Measurements from ENCODE around the gene BRD3. TPM values are rescaled to one million over a fixed set of nuclear protein-coding genes. Genes with fewer than 3 reads are reported as not detected.

The BRD3 gene
- total RNA-seq, 1 experiment from 2014 or later, result 57.5 TPM

- no peaks in the 10 kb centered on the region for H3K36me3 ChIP-seq (ENCODE audit: control insufficient read depth, insufficient read depth, low read length)
- Mint-ChIP-seq H3K9me3 (ENCODE audit: unreplicated experiment) (peaks cover 1% of the 10 kb centered on the region), H3K4me1 (ENCODE audit: low read depth, unreplicated experiment) (no peaks in the 10 kb centered on the region), H3K36me3 (ENCODE audit: insufficient read depth, unreplicated experiment) (no peaks in the 10 kb centered on the region), H3K27me3 (ENCODE audit: insufficient read depth, unreplicated experiment) (peaks cover 10% of the 10 kb centered on the region), H3K4me3 (ENCODE audit: unreplicated experiment) (no peak overlapping the region), H3K27ac (ENCODE audit: unreplicated experiment) (no peak overlapping the region)
- ChIA-PET POLR2A (no interaction called here), CTCF (no interaction called here)
- H3K4me1 ChIP-seq, result peaks cover 5% of the 10 kb centered on the region
- H3K4me3 ChIP-seq (ENCODE audit: low read depth, low read length), result no peak overlapping the region
- no peak for TF ChIP-seq CTCF (IDR thresholded peaks at IDR 0.05; ENCODE audit: insufficient read depth in 1 of 2, low read depth in 1 of 2, low read length in 1 of 2, severe bottlenecking in 1 of 2, unreplicated experiment in 1 of 2)
- DNase-seq, result no peak
- intact Hi-C loops (cut with micrococcal nuclease; ENCODE audit: unreplicated experiment), result no loop called here
- H3K27me3 ChIP-seq (replicated peaks; ENCODE audit: control insufficient read depth, insufficient read depth, low read length), result no peaks in the 10 kb centered on the region
- BruUV-seq (replicated peaks), result no TSS peak
- peaks cover 9% of the 10 kb centered on the region; the same call in 1 of the 2 replicates for H3K9me3 ChIP-seq
Measured at GRCh38 chr9:134071149-134071548, 3.3 kb upstream of the BRD3 start.

- TF ChIP-seq CTCF (IDR thresholded peaks at IDR 0.05; ENCODE audit: insufficient read depth in 1 of 2, low read depth in 1 of 2, low read length in 1 of 2, severe bottlenecking in 1 of 2, unreplicated experiment in 1 of 2), result no peak
- BruUV-seq (replicated peaks), result no TSS peak
- Histone ChIP-seq H3K4me3 (ENCODE audit: low read depth, low read length) (peak overlapping the region; percentile 74; the same call in 1 of the 2 replicates), H3K4me1 (peaks cover 12% of the 10 kb centered on the region), H3K9me3 (peaks cover 9% of the 10 kb centered on the region; the same call in 1 of the 2 replicates), H3K36me3 (ENCODE audit: control insufficient read depth, insufficient read depth, low read length) (no peaks in the 10 kb centered on the region), H3K27me3 (replicated peaks; ENCODE audit: control insufficient read depth, insufficient read depth, low read length) (no peaks in the 10 kb centered on the region)
- intact Hi-C loops (cut with micrococcal nuclease; ENCODE audit: unreplicated experiment), result loop anchor here (2.0 to 5.0 kb wide), 2 partner anchors 13 to 258 kb away; partner anchors contain the start of gene RXRA
- Mint-ChIP-seq H3K4me1 (ENCODE audit: low read depth, unreplicated experiment) (no peaks in the 10 kb centered on the region), H3K9me3 (ENCODE audit: unreplicated experiment) (no peaks in the 10 kb centered on the region), H3K4me3 (ENCODE audit: unreplicated experiment) (peak overlapping the region; percentile 77), H3K36me3 (ENCODE audit: insufficient read depth, unreplicated experiment) (no peaks in the 10 kb centered on the region), H3K27me3 (ENCODE audit: insufficient read depth, unreplicated experiment) (peaks cover 10% of the 10 kb centered on the region), H3K27ac (ENCODE audit: unreplicated experiment) (no peak overlapping the region)
- ChIA-PET CTCF (no interaction called here), POLR2A (no interaction called here)
- peak in 1 of 2 experiments; percentile 22 for DNase-seq
Measured at GRCh38 chr9:134069480-134070399, 1.9 kb upstream of the BRD3 start.

DNA sequence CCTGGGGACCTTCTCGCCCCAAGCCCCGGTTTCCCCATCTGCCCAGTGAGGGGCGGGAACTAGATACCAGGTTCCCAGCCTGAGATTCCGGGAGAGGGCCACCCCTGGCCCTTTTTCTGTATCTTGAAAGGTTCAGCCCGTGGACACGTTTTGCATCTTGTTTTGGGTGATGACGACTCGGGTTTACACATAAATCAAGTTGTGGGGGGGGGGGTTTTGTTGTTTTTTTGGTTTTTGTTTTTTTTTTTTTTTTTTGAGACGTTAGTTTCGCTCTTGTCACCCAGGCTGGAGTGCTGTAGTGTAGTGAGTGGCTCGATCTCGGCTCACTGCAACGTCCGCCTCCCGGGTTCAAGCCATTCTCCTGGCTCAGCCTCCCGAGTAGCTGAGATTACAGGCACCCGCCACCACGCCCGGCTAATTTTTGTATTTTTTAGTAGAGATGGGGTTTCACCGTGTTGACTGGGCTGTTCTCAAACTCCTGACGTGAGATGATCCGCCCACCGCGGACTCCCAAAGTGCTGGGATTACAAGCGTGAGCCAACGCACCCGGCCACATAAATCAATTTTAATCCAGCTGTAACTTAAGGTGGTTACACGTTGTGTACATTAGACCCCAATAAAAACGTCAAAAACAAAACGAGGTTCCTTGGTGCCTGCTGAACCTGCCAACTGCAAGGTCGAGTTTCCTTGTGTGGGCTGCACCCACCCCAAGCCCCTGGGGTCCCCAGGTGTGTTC lies 1.1 kb upstream of the BRD3 start:
- Histone ChIP-seq H3K4me3 (ENCODE audit: low read depth, low read length) (peak overlapping the region; percentile 74), H3K9me3 (peaks cover under 1% of the 10 kb centered on the region; the same call in 1 of the 2 replicates), H3K27me3 (replicated peaks; ENCODE audit: control insufficient read depth, insufficient read depth, low read length) (no peaks in the 10 kb centered on the region), H3K36me3 (ENCODE audit: control insufficient read depth, insufficient read depth, low read length) (no peaks in the 10 kb centered on the region), H3K4me1 (peaks cover 12% of the 10 kb centered on the region)
- BruUV-seq (replicated peaks), result no TSS peak
- Mint-ChIP-seq H3K27me3 (ENCODE audit: insufficient read depth, unreplicated experiment) (peaks cover 10% of the 10 kb centered on the region), H3K27ac (ENCODE audit: unreplicated experiment) (peak overlapping the region; percentile 42), H3K36me3 (ENCODE audit: insufficient read depth, unreplicated experiment) (peaks cover under 1% of the 10 kb centered on the region), H3K9me3 (ENCODE audit: unreplicated experiment) (no peaks in the 10 kb centered on the region), H3K4me1 (ENCODE audit: low read depth, unreplicated experiment) (no peaks in the 10 kb centered on the region), H3K4me3 (ENCODE audit: unreplicated experiment) (peak overlapping the region; percentile 77)
- CTCF ChIA-PET, result no interaction called here
- intact Hi-C loops (cut with micrococcal nuclease; ENCODE audit: unreplicated experiment), result loop anchor here (1.0 to 5.0 kb wide), 4 partner anchors 14 to 258 kb away; partner anchors contain the start of genes BRD3OS and RXRA
- POLR2A ChIA-PET, result no interaction called here
- TF ChIP-seq CTCF (IDR thresholded peaks at IDR 0.05; ENCODE audit: insufficient read depth in 1 of 2, low read depth in 1 of 2, low read length in 1 of 2, severe bottlenecking in 1 of 2, unreplicated experiment in 1 of 2), result no peak
- no peak for DNase-seq
